A549 treated with RU486 at 1 μM for 4 hours (cell line): ENCODE measurements around the gene FAAP20. TPM values are rescaled to one million over a fixed set of nuclear protein-coding genes. Genes with fewer than 3 reads are reported as not detected.

Experiments used
- total RNA-seq: library from RNA; stranded (reverse); fragments of 200-300 nt; extraction: Qiagen RNA extraction; gene quantifications from 5 replicates; pipeline ENCODE4 v1.2.3, GENCODE V29; 2022; ENCODE audit warnings: low read depth

The FAAP20 gene
- 36.9 to 64.0 TPM (median 55.6 TPM) in 5 replicates for total RNA-seq

GRCh38 chr1:2194319-2194897, at the start of gene FAAP20:
Gene FAAP20, minus strand, starts transcription at chr1:2194772. Its CDS starts 23 bp downstream, at chr1:2194749.

GRCh38 chr1:2228157-2228594, 33.6 kb upstream of the FAAP20 start, which contains the start of gene SKI:
Gene SKI, plus strand, starts transcription at chr1:2228319. Its CDS starts 448 bp downstream, at chr1:2228767.

Other genes with a start within 250 kb of the FAAP20 start
- 0.10 TPM in 1 of 5 replicates, not detected in the others for gene CFAP74, start 191.0 kb downstream of the FAAP20 start, total RNA-seq
- 0.23 to 0.81 TPM (median 0.55 TPM) in 5 replicates for gene GABRD, start 175.4 kb downstream of the FAAP20 start, total RNA-seq
- 6.5 to 8.9 TPM (median 8.4 TPM) in 5 replicates for gene PRKCZ, start 144.4 kb downstream of the FAAP20 start, total RNA-seq
- 18.6 to 25.8 TPM (median 23.5 TPM) in 5 replicates for gene SKI, start 33.5 kb upstream of the FAAP20 start, total RNA-seq
- gene MORN1, start 196.8 kb upstream of the FAAP20 start, total RNA-seq, result 4.6 to 8.3 TPM (median 6.2 TPM) in 5 replicates
- 95.6 to 133 TPM (median 119 TPM) in 5 replicates for gene RER1, start 197.1 kb upstream of the FAAP20 start, total RNA-seq
- 16.8 to 24.4 TPM (median 24.0 TPM) in 5 replicates for gene PEX10, start 217.8 kb upstream of the FAAP20 start, total RNA-seq